ENCODE results near the gene COPZ1.

The COPZ1 gene

DNA sequence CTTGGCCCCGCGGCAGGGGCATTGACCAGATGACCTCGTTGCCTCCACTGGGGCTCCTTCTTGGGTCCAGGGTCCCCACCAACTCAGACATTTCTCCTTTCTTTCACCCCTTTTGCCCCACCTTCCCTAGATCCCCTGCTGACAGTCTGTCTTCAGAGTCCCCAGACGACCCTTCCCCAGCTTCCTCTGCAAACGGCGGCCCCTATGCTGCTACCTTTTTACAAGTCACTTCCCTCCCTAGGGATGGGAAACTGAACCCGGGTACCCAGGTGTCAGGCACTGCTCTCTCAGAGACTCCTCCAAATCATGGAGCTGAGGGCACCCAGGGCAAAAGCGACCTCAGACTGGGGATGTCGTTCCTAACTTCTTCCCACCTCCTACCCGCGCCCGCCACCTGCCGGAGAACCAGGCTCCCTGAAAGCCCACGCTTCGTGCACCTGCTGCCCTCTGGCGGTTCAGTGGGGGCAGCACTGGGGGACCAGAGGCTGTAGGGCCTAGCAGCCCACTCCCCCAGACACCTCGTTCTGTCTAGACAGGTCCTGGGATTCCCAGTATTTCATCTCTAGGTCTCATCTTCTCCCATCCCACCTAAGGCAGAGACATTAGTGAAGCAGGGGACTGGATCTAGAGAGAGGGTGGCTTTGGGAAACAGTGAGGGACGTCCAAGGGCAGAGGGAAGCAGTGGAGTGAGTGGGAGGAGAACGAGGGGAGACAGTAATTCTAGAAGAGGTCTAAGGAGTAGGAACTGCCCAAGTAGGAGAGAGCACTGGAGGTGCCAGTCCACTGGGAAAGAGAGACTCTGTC lies 54.7 kb downstream of the COPZ1 start:
- peak; percentile 40 for DNase-seq

GRCh38 chr12:54381136-54381535 lies 56.2 kb downstream of the COPZ1 start:
- DNase-seq = no peak

DNA sequence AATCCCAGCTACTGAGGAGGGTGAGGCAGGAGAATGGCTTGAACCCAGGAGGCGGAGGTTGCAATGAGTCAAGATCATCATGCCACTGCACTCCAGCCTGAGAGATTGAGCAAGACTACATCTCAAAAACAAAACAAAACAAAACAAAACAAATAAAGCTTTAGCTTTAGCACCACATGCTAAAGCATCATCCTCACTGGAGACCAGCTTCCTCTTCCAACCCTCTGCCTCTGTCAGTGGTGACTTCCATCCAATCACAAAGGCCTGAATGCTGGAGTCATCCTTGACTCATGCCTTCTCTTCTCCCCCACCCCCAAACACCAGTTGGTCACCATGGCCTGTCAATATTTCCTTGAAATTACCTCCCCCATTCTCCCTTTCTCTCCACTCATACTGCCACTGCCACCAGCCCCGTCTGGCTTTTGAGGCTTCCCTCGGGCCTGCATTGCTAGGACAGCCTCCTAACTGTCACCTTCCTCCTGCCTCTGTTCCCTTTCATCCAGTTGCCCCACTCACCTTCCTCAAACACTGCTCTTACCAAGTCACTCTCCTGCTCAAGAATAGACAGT lies 58.2 kb downstream of the COPZ1 start:
- peak; percentile 37 for DNase-seq

- DNase-seq = no peak
These were observed 59.7 kb downstream of the COPZ1 start, which contains the start of gene ZNF385A for GRCh38 chr12:54384591-54385041. TSS of gene ZNF385A (minus strand) at chr12:54384733. CDS start at chr12:54384514, 219 bp downstream.

- no peak for DNase-seq
These were observed 60.5 kb downstream of the COPZ1 start for GRCh38 chr12:54385251-54385914.

DNA sequence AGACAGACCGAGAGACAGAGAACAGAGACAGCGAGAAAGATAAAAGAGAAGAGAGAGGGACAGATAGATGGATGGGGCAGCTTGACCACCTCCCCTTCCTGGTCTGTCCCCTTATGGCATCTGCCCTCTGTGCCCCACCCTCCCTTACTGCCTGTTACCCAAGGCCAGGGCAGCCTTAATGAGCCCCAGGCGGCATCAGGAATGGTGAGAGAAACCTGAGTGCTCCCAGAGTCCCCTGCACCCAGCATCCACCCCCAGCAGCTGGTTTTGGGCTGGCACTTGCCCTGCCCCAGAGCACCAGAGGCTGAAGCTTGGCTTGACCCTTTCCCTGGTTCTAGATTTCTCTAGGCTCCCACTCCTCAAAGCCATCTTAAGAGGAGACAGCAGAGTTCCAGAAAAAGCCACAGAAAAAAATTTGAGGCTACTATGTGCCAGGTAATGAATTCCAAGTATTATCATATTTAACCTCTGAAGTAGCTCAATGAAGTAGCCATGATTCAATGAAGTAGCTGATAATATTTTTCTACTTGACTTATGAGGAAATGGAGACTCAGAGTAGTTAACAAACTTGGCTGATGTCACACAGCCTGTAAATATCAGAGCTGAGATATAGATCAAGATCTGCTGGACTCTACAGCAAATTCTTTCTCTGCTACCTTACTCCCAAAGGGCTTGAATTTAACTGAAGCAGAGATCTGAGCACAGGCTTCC lies 61.6 kb downstream of the COPZ1 start:
- DNase-seq = no peak

GRCh38 chr12:54387114-54387467 lies 62.2 kb downstream of the COPZ1 start:
- DNase-seq = no peak

DNA sequence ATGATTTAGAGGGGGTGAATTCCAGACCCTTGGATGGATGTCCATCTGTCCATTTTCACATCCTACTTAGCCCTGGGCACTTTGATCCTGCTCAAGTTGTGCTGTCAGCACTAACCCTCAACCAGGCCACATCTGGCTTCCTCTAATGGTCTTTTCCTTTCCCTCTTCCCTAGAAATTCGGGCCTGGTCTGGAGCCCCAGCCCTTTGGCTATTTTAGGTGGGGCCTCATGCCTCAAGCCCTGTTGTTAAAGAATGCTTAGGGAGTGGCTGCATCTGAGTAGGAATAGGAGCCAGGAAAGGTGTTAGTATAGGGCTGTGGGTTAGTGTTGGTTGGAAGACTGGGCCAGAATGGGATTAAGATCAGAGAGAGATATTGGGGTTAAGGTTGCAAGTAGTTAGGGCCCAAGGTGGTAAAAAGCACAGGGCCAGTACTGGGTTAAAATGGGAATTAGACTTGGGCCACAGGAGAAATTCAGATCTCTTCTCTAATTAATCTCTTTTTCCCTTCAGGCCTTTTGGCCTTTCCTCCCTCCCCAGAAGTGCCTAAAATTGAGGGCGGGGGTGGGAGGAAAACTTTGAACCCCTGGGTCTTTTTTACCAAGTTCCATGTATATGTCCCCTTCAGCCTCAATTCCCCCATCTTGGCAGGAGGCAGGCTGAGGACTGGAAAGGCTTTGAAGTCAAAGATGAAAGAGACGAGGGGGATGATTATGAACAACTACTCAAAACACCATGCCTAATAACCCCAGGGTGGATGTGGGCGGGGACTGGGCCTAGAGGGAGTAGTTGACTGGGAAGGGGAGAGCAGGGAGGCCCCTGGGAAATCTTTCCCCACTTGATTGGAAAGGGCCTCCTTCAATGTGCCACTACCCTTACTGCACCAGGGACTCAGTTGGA lies 63.6 kb downstream of the COPZ1 start:
- DNase-seq = no peak

DNA sequence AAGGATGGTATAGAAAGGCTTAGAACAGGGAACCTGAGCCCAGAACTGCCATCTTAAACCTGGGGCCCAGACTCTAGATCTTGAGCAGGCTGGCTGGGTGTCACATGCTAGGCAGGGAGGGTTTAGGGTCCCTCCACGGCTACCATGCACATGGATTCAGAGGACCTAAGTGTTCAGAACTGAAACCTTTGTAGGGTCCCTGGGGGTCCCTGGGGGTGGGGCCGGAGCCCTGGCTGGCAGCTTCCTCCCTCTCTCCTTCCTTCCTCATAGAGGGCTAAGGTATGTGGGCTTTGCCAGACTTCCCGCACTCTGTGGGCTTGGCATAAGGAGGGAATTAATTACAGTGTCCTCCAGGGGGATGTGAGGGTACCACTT lies 64.2 kb downstream of the COPZ1 start:
- no peak for DNase-seq

GRCh38 chr12:54389607-54390175 lies 64.8 kb downstream of the COPZ1 start:
- DNase-seq = no peak

DNA sequence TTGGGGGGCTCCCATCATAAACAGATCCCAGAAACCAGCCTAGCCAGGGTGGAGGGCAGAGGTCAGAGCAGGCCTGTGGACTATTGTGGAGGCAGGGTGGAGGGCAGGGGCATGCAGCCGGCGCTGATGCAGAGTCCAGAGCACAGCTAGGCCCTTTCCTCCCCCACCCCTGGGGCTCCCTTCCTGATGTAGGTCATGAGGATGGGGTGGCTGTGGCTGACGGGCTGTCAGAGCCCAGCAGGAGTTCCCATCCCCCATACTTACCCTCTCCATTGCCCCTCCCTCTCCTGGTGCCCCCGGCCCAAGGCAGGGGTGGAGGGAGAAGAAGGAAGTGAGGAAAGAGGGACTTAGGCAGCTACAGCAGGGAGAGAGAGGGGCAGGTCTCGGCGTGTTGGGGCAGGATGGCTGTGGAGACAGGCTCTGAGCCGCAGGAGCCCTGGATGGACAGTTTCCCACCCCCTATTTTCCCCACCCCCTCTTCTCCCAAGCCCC lies 65.3 kb downstream of the COPZ1 start:
- DNase-seq = no peak

DNA sequence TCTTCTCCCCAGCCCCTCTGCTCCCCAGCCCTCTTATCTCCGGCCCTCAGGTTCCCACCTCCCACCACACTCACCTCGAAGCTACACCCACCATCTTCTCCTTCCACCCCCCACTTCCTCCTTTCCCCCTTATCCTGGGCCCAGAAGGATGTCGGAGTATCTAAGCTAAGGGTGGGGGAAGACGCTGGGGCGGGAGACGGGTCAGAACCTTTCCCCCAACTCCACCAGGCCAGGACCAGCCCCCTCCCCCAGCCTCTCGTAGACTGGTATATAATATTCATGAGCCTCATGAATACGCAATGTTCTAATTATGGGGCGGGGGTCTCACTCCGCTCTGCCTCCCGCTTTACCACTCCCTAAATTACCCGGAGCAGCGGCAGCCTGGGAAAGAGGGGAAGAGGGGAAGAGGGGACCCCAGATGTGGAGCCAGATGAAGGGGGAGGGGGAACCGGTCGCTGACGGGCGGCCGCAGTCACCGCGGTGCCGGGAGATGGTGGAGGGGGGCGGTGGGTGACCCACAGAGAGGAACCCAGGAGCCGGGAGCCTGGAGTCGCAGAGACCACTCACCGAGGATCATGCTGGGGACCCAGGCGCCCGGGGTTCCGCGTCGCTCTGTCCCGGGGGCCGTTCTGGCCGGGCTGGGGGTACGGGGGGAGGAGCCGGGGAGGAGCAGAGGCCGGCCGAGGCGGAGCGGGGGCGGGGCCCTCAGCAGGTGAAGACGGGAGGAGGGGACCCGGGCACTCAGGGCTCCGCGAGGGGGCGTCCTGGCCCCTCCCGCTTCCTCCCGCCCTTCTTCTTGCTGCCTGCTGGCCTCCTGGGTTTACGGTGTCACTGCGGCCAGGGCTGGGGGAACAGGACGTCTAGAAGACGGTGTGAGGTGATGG lies 66.0 kb downstream of the COPZ1 start:
- DNase-seq = no peak

DNA sequence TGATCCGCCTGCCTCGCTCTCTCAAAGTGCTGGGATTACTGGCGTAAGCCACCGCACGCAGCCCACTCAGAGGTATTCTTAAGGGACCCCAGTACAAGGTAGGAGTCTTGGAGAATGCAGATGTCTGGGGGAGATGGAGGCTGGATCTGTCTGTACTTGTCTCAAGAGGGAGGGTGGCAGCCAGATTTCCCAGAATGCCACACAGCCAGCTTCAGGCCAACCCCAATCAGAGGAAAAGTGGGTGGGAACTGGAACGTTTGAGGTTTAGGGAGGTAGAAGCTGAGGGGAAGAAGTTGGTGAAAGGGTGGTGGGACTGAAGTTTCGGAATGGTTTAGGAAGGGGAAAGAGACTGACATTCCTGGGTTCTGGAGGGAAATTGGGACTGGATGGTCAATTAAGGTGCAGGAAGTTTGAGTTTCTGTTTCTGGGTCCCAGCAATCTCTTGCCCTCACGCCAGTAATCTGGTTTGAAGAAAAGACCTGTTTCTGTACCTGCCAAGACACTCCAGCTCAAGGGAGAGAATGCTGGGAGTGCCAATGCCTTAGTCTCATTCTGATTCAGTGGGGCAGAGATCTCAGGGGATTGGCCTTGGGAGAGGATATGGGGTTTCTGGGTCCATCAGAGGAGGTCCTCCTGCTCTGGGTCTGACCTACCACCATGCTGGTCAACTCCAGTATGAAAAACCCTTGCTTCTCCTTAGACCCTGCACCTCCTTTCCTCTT lies 67.7 kb downstream of the COPZ1 start:
- no peak for DNase-seq

GRCh38 chr12:54393207-54393609 lies 68.3 kb downstream of the COPZ1 start:
- DNase-seq = no peak

GRCh38 chr12:54393743-54394142 lies 68.8 kb downstream of the COPZ1 start:
- DNase-seq = no peak

- DNase-seq = peak; percentile 31
These were observed 69.4 kb downstream of the COPZ1 start for GRCh38 chr12:54394281-54394719.

DNA sequence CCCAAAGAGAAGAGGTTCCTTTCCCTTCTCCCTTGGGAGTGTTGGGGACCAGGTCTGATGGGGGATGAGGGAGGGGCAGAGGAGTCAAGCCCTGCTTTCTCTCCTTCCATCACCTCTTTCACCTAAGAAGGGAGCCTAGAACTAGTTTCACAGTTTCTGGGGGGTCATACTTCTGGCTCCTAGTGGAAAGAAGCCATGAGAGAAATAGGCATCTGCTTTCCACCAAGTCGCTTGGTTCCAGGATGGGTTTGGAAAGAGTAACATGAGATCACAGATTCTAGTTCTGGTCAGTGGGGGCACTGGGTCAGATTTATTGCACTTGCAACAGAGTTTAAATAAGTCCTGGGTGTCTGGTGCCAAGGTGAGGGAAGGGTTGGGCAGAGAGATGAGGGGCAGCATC lies 70.1 kb downstream of the COPZ1 start:
- no peak for DNase-seq

GRCh38 chr12:54395545-54395944 lies 70.6 kb downstream of the COPZ1 start:
- DNase-seq = no peak

GRCh38 chr12:54397157-54397556 lies 72.2 kb downstream of the COPZ1 start:
- no peak for DNase-seq

- no peak for DNase-seq
These were observed 73.3 kb downstream of the COPZ1 start for GRCh38 chr12:54398218-54398617.
